CD4-positive, alpha-beta memory T cell (primary cell): ENCODE results near the gene DNM3. TPM values are rescaled to one million over a fixed set of nuclear protein-coding genes. Genes with fewer than 3 reads are reported as not detected.

ENCODE experiments used
- CTCF ChIA-PET: fragments of 350-600 bp; sonication (Branson Sonifier 250); formaldehyde crosslinking; loops from one replicate; lab custom pipeline; 2021; ENCODE audit warnings: inconsistent platforms; ENCODE audit not compliant: partially characterized antibody; lab: Charles Lee
- POLR2A ChIA-PET: fragments of 350-600 bp; sonication (Branson Sonifier 250); formaldehyde crosslinking; loops from one replicate; lab custom pipeline; 2021; ENCODE audit not compliant: partially characterized antibody; lab: Charles Lee
- DNase-seq, 5 donors: peaks; one replicate each; pipeline versions ENCODE4 v3.0.0 to v3.0.0-alpha.2; 2020 to 2022; ENCODE audit warnings: mixed read lengths in 1 of 5
- H3K27ac ChIP-seq: one replicate; pipeline ENCODE4 v1.7.0; 2013; ENCODE audit warnings: low read depth, low read length
- H3K27me3 ChIP-seq: 2 replicates; pipeline ENCODE4 v1.7.0; 2013; ENCODE audit warnings: mild to moderate bottlenecking, low read length, moderate library complexity; ENCODE audit not compliant: insufficient read depth
- H3K36me3 ChIP-seq: 2 replicates; pipeline ENCODE4 v1.7.0; 2013; ENCODE audit warnings: mild to moderate bottlenecking, low read length, moderate library complexity; ENCODE audit not compliant: insufficient read depth
- H3K4me1 ChIP-seq: 2 replicates; pipeline ENCODE4 v1.7.0; 2013; ENCODE audit warnings: mild to moderate bottlenecking, low read length, moderate library complexity; ENCODE audit not compliant: insufficient read depth
- H3K4me3 ChIP-seq, 2 donors: one replicate each; pipeline ENCODE4 v1.7.0; 2013; ENCODE audit warnings: low read length in 2 of 2, mild to moderate bottlenecking in 1 of 2
- H3K9me3 ChIP-seq, 2 donors: one replicate each; pipeline ENCODE4 v1.7.0; 2013; ENCODE audit warnings: low read length in 2 of 2, control low read depth in 1 of 2; ENCODE audit not compliant: control insufficient read depth in 1 of 2
- H3K27ac Mint-ChIP-seq, 7 donors: one replicate each; pipeline ENCODE4 v1.8.0; 2020 to 2021; ENCODE audit warnings: mixed read lengths in 7 of 7, mild to moderate bottlenecking in 6 of 7, inconsistent platforms in 3 of 7, moderate library complexity in 3 of 7
- H3K27me3 Mint-ChIP-seq, 2 donors: one replicate each; pipeline ENCODE4 v1.8.0; 2020 to 2021; ENCODE audit warnings: mixed read lengths in 2 of 2
- H3K36me3 Mint-ChIP-seq, 2 donors: one replicate each; pipeline ENCODE4 v1.8.0; 2020 to 2021; ENCODE audit warnings: mixed read lengths in 2 of 2, inconsistent platforms in 1 of 2, mild to moderate bottlenecking in 1 of 2
- H3K4me1 Mint-ChIP-seq, 4 donors: one replicate each; pipeline ENCODE4 v1.8.0; 2020 to 2021; ENCODE audit warnings: mixed read lengths in 4 of 4, mild to moderate bottlenecking in 1 of 4
- H3K4me3 Mint-ChIP-seq, 8 donors: one replicate each; pipeline ENCODE4 v1.8.0; 2020 to 2021; ENCODE audit warnings: mixed read lengths in 8 of 8, mild to moderate bottlenecking in 7 of 8, moderate library complexity in 6 of 8, inconsistent platforms in 3 of 8
- H3K9me3 Mint-ChIP-seq, 8 donors: one replicate each; pipeline ENCODE4 v1.8.0; 2020 to 2021; ENCODE audit warnings: mixed read lengths in 8 of 8, mild to moderate bottlenecking in 5 of 8, inconsistent platforms in 3 of 8, moderate library complexity in 1 of 8
- intact Hi-C: fragments of 100-400 bp; cut with micrococcal nuclease; formaldehyde crosslinking; loops from one replicate; pipeline ENCODE4 v1.15.1; 2023
- polyA plus RNA-seq, 2 donors: library from polyadenylated mRNA; unstranded; fragments of 300-500 nt; fragmentation: Illumina TruSeq; gene quantifications; one replicate each; pipeline ENCODE4 v1.2.3, GENCODE V29; 2021
- total RNA-seq, 2 experiments: library from RNA; stranded (reverse); gene quantifications; one replicate each; pipeline ENCODE4 v1.2.3, GENCODE V29; 2021

DNM3 gene
- total and polyA plus RNA-seq, 4 experiments from 2014 or later: 0.37 to 2.7 (median 1.4) TPM

DNA sequence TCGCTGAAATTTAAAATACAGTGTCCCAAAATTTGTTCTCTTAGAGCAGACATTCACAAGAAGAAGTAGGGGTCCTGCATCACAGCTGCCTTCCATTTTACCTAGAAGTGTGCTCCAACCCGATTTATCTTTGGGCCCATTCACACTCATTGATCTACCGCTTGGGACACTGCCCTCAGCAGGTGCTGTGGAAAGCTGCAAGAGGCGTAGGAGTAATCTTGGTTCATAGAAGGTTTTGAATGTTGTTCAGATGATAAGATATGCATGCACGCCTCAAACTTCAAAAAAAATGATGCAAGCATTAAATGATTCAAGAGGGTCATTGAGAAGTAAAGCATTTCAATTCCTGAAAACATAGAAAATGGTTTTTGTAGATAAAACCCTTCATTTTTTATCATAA, 560.6 kb downstream of the DNM3 start:
- Histone ChIP-seq H3K27me3 (no peaks in the 10 kb centered on the region), H3K27ac (no peak overlapping the region), H3K36me3 (no peaks in the 10 kb centered on the region), H3K9me3 (no peaks in the 10 kb centered on the region), H3K4me3 (no peak overlapping the region), H3K4me1 (peaks cover 27% of the 10 kb centered on the region)
- intact Hi-C loops: no loop called here
- no peak for DNase-seq
- H3K4me1 Mint-ChIP-seq: peaks cover 25 to 46% (median 37%) of the 10 kb centered on the region in 4 donors
- CTCF ChIA-PET: interaction anchor here (1.2 to 6.1 kb wide), 5 partner anchors 26 to 398 kb away, joined by 3 to 58 read pairs (median 42); no protein-coding TSS in a partner anchor
- no peaks in the 10 kb centered on the region for H3K36me3 Mint-ChIP-seq
- H3K9me3 Mint-ChIP-seq: no peaks in the 10 kb centered on the region
- H3K27ac Mint-ChIP-seq: no peak overlapping the region
- H3K27me3 Mint-ChIP-seq: no peaks in the 10 kb centered on the region
- POLR2A ChIA-PET: no interaction called here
- no peak overlapping the region for H3K4me3 Mint-ChIP-seq

DNA sequence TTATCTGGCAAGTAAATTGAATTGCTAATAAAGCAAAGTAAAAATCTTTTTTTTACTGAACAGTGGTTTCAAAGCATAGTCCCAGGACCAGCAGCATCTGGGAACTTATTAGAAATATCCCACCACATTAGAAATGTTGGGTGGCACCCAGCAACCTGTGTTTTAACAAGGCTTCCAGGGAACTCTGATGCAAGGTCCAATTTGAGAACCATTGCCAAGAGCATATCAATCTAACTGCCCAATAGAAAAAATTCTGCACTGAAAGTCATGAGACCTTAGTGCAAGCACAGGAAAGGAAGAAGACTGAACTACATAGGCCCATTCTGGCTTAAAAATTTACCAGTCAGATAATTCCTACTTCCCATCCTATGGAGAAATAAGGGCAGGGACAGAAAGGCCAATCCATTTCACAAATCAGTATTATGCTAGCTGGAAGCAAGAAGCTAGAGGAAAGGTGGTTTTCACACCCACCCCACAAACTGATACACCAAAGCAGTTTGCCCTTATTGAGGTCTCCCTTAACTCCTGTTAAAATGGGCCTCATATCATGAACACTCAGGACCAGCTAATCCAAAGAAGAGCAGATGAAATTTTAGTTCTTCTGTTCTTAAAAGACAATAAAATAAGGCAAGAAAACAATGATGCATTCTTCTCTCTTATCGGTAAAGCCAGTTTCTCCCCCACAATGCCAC, 561.7 kb downstream of the DNM3 start:
- H3K27ac Mint-ChIP-seq: no peak overlapping the region

DNA sequence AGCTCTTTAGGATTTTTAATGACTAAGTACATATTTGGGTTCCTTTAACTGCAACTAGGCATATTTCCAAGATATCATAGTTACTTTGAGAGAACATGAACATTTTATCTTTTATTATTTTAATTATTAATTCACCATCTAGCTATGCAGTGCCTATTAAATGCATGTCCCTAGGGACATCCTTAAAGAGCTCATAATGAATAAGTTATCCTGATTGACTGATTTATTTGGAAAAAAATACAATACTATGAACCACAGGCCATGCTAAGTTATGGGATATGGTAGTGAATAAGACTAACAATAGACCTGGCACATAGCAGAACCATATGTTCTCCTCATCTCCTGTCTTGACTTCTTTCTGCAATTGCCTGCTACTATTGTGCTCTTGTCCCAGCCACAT, 562.8 kb downstream of the DNM3 start:
- no peaks in the 10 kb centered on the region for H3K9me3 Mint-ChIP-seq
- no peak overlapping the region for H3K27ac Mint-ChIP-seq
- H3K27me3 Mint-ChIP-seq: no peaks in the 10 kb centered on the region
- Histone ChIP-seq H3K27me3 (no peaks in the 10 kb centered on the region), H3K9me3 (no peaks in the 10 kb centered on the region), H3K27ac (no peak overlapping the region), H3K36me3 (no peaks in the 10 kb centered on the region), H3K4me3 (no peak overlapping the region), H3K4me1 (peaks cover 15% of the 10 kb centered on the region)
- H3K36me3 Mint-ChIP-seq: no peaks in the 10 kb centered on the region
- ChIA-PET POLR2A (no interaction called here), CTCF (interaction anchor here (0.8 to 2.4 kb wide), 8 partner anchors 11 to 603 kb away, joined by 3 to 15 read pairs (median 5); partner anchors contain the start of gene PIGC)
- H3K4me3 Mint-ChIP-seq: no peak overlapping the region
- DNase-seq: no peak
- intact Hi-C loops: no loop called here
- H3K4me1 Mint-ChIP-seq: peaks cover 13 to 26% (median 20%) of the 10 kb centered on the region in 4 donors

More for the DNA sequence above, 561.7 kb downstream of the DNM3 start:
- Mint-ChIP-seq H3K36me3 (no peaks in the 10 kb centered on the region), H3K27me3 (no peaks in the 10 kb centered on the region), H3K4me3 (no peak overlapping the region), H3K9me3 (no peaks in the 10 kb centered on the region), H3K4me1 (peaks cover 22 to 37% (median 30%) of the 10 kb centered on the region in 4 donors)
- ChIA-PET POLR2A (no interaction called here), CTCF (interaction anchor here (0.8 to 6.1 kb wide), 7 partner anchors 41 to 602 kb away, joined by 3 to 58 read pairs (median 9); partner anchors contain the start of gene PIGC)
- no peak for DNase-seq
- H3K36me3 ChIP-seq: no peaks in the 10 kb centered on the region
- H3K27me3 ChIP-seq: no peaks in the 10 kb centered on the region
- H3K9me3 ChIP-seq: no peaks in the 10 kb centered on the region
- H3K27ac ChIP-seq: no peak overlapping the region
- H3K4me1 ChIP-seq: peaks cover 26% of the 10 kb centered on the region
- H3K4me3 ChIP-seq: no peak overlapping the region
- intact Hi-C loops: no loop called here

DNA sequence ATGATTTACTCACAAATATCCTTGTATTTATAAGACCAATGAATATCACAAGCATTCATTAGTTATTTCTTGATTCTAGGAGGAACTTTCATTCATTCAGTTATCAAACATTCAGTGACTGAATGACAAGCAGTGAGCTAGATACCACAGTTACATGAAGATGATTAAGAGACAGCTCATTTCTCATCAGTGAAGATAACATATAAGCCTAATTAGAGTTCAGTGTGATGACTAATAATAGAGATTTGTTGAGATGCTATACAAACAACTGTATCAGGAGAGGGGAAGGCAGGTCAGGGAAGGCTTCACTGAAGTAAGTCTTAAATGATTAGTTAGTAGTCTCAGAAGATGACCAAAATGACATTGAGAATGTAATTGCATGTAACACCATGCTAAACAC, 564.6 kb downstream of the DNM3 start:
- POLR2A ChIA-PET: interaction anchor here (0.6 kb wide), 1 partner anchor 24 kb away, joined by 3 read pairs; no protein-coding TSS in a partner anchor
- no peak overlapping the region for H3K4me3 Mint-ChIP-seq

DNA sequence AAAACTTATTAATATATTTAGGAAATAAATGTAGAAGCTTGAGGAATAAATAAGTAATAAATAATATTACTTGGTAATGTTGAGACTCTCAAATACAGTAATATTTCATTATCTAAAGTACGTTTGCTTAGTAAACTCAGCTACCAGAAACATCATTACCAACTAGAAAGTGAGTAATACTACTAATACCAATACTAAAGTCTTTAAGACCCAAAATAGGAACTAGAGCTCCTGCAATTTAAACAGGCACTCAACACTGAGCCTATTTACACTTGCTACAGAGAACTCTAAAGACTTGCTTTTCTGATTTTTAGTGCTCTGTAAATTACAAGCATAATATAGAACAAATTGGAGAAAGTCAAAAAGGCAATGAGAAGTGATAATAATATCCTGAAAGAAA, 565.7 kb downstream of the DNM3 start:
- no peaks in the 10 kb centered on the region for H3K9me3 ChIP-seq
- H3K27ac Mint-ChIP-seq: no peak overlapping the region
- H3K36me3 Mint-ChIP-seq: peaks cover 0 to 1% of the 10 kb centered on the region in 2 donors
- DNase-seq: no peak
- H3K27me3 ChIP-seq: no peaks in the 10 kb centered on the region
- no peaks in the 10 kb centered on the region for H3K36me3 ChIP-seq
- H3K4me1 ChIP-seq: no peaks in the 10 kb centered on the region
- H3K4me1 Mint-ChIP-seq: peaks cover 0 to 5% (median 4%) of the 10 kb centered on the region in 4 donors
- H3K27me3 Mint-ChIP-seq: no peaks in the 10 kb centered on the region
- H3K4me3 Mint-ChIP-seq: no peak overlapping the region
- H3K27ac ChIP-seq: no peak overlapping the region
- POLR2A ChIA-PET: interaction anchor here (0.9 kb wide), 1 partner anchor 9 kb away, joined by 3 read pairs; no protein-coding TSS in a partner anchor
- CTCF ChIA-PET: no interaction called here
- H3K9me3 Mint-ChIP-seq: no peaks in the 10 kb centered on the region
- intact Hi-C loops: no loop called here
- no peak overlapping the region for H3K4me3 ChIP-seq

More for the DNA sequence above, 564.6 kb downstream of the DNM3 start:
- Histone ChIP-seq H3K27ac (no peak overlapping the region), H3K27me3 (no peaks in the 10 kb centered on the region), H3K4me1 (no peaks in the 10 kb centered on the region), H3K9me3 (no peaks in the 10 kb centered on the region), H3K36me3 (no peaks in the 10 kb centered on the region), H3K4me3 (no peak overlapping the region)
- CTCF ChIA-PET: interaction anchor here (1.2 to 2.4 kb wide), 3 partner anchors 10 to 403 kb away, joined by 4 to 6 read pairs (median 5); no protein-coding TSS in a partner anchor
- Mint-ChIP-seq H3K4me1 (peaks cover 2 to 8% (median 4%) of the 10 kb centered on the region in 4 donors), H3K36me3 (no peaks in the 10 kb centered on the region), H3K9me3 (no peaks in the 10 kb centered on the region), H3K27me3 (no peaks in the 10 kb centered on the region), H3K27ac (no peak overlapping the region)
- no peak for DNase-seq
- intact Hi-C loops: no loop called here

DNA sequence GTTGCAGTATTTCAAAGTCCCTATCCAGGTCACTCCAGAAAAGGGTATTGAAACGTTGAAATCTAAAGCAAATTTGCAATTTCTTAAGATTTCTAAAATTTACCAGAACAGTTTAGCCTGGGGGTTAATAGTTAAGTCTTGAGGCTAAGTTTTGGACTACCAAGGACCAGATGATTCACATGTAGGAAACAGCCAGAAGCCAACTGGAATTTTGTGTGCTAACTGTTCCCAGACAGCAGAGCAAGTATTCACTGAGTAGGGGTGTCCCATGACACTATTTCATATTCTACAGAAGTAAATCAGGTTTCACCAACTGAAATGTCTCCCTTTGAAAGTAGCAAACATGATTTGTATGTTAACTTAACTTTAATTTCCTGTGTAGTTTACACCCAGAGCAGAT, 567.7 kb downstream of the DNM3 start:
- POLR2A ChIA-PET: no interaction called here
- H3K4me1 Mint-ChIP-seq: no peaks in the 10 kb centered on the region

DNA sequence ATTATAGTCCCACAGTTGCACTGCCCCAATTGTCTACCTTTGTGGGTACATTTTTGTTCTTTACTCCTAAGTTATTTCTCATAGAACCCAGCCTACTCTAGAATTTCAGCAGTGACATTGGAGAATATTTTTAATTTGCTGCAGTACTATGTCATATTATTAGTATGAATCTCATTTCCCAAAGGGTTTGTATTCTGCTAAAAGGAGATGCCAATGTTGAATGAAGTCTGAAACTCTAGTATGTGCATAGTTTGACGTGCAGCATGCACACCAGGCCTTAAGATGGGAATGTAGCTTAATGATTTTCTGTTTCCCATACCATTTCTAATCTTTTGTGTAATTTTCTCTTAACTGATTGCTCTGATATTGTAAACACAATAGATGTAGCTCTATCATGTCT, 568.7 kb downstream of the DNM3 start:
- intact Hi-C loops: no loop called here
- Mint-ChIP-seq H3K4me3 (no peak overlapping the region), H3K27me3 (no peaks in the 10 kb centered on the region), H3K4me1 (no peaks in the 10 kb centered on the region), H3K27ac (no peak overlapping the region), H3K9me3 (peaks cover 0 to 2% (median 0%) of the 10 kb centered on the region in 8 donors), H3K36me3 (peaks cover 5 to 17% of the 10 kb centered on the region in 2 donors)
- Histone ChIP-seq H3K9me3 (no peaks in the 10 kb centered on the region), H3K4me3 (no peak overlapping the region), H3K27ac (no peak overlapping the region), H3K36me3 (no peaks in the 10 kb centered on the region), H3K27me3 (no peaks in the 10 kb centered on the region), H3K4me1 (no peaks in the 10 kb centered on the region)
- no peak for DNase-seq
- ChIA-PET POLR2A (no interaction called here), CTCF (interaction anchor here (1.1 to 1.8 kb wide), 2 partner anchors 10 to 18 kb away, joined by 3 to 8 read pairs; no protein-coding TSS in a partner anchor)

More for the DNA sequence above, 567.7 kb downstream of the DNM3 start:
- peaks cover 5 to 15% of the 10 kb centered on the region in 2 donors for H3K36me3 Mint-ChIP-seq
- no peaks in the 10 kb centered on the region for H3K27me3 Mint-ChIP-seq
- Histone ChIP-seq H3K27ac (no peak overlapping the region), H3K9me3 (no peaks in the 10 kb centered on the region), H3K4me1 (no peaks in the 10 kb centered on the region), H3K36me3 (no peaks in the 10 kb centered on the region), H3K27me3 (no peaks in the 10 kb centered on the region), H3K4me3 (no peak overlapping the region)
- intact Hi-C loops: no loop called here
- CTCF ChIA-PET: interaction anchor here (1.2 to 1.3 kb wide), 2 partner anchors 17 to 406 kb away, joined by 3 read pairs; no protein-coding TSS in a partner anchor
- H3K4me3 Mint-ChIP-seq: no peak overlapping the region
- H3K9me3 Mint-ChIP-seq: peaks cover 0 to 2% (median 0%) of the 10 kb centered on the region in 8 donors
- H3K27ac Mint-ChIP-seq: no peak overlapping the region
- DNase-seq: no peak
